Fibroblast of peridontal ligament (primary cell): ENCODE measurements around the gene TIGD3.

Source experiments
- DNase-seq: peaks from one replicate; pipeline ENCODE4 v3.0.0-alpha.2; 2010; ENCODE audit errors: extremely low read depth

TIGD3 gene, protein sequence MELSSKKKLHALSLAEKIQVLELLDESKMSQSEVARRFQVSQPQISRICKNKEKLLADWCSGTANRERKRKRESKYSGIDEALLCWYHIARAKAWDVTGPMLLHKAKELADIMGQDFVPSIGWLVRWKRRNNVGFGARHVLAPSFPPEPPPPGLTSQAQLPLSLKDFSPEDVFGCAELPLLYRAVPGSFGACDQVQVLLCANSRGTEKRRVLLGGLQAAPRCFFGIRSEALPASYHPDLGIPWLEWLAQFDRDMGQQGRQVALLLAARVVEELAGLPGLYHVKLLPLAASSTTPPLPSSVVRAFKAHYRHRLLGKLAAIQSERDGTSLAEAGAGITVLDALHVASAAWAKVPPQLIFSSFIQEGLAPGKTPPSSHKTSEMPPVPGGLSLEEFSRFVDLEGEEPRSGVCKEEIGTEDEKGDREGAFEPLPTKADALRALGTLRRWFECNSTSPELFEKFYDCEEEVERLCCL

DNA sequence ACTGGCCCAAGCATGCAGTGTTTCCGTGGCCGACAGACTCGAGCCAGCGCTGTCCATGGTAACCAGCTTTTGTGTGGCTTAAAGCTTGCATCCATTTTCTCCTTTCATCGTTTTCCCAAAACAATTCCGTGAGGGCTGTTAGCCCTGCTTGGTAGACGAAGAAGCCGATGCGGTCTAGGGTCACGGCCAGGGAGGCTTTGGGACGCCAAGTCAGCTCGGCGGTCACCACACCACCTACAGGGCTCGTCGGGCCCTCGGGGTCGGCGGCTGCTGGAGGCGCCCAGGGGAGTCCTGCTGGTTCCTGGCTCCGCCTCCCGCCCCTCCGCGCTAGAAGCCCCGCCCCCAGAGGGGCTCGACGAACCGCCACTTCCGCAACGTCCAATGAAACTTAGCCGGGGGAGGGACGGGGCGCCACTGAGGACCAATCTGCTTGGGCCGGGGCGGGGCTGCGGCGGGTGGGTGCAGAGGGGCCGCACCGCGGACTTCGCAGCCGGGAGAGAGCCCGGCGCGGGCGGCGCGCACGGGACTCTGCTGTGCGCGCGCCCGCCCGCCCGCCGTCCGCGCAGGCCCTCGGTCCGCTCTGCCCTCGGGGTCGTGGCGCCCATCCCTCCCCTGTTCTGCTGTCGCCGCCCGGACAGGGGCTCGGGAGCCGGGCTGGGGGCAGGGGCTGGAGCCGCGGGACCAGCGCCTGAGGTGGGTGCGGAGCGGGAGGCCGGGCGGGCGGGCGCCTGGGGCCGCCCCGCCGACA lies at the start of gene TIGD3:
TIGD3 (plus strand) TSS at position 487 of the 748 bp plus-strand sequence. CDS start 1,058 bp downstream, outside the sequence.
- DNase-seq, result peak; percentile 85

DNA sequence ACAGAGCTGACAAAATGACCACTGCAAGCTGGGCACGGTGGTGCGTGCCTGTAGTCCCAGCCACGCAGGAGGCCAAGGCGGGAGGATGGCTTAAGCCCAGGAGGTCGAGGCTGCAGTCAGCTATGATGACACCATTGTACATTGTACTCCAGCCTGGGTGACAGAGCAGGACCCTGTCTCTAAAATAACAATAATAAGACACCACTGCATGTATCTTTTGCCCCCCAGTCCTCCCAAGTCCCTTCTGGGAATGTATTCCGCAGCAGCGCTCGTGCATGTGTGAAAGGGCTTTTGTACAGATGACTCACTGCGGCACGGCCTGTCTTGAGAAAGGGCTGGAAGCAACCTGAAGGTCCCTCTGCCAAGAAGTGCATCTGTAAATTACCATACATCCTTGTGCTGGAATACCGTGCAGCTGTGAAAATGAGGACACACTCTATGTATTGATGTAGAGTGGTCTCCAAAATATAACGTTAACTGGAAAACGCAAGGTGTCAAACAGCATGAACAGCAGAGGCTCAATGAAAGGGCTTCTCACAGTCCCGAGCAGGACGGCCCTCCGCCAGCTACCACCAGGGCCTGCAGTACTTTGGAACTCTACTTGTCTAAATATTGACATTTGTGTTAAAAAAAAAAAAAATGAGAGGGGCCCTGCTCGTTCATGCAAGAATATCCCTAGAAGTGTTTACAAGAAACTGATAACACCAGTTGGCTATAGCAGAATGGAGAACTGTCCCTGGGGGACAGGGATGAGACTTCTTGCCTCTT lies 48.9 kb upstream of the TIGD3 start:
- DNase-seq, result no peak

GRCh38 chr11:65307298-65308229 lies 47.0 kb upstream of the TIGD3 start:
- DNase-seq, result no peak

- DNase-seq, result no peak
Observed at GRCh38 chr11:65308281-65308891, 46.2 kb upstream of the TIGD3 start.

GRCh38 chr11:65309006-65309405 lies 45.5 kb upstream of the TIGD3 start:
- no peak for DNase-seq

- DNase-seq, result no peak
Observed at GRCh38 chr11:65310215-65310614, 44.3 kb upstream of the TIGD3 start.

- DNase-seq, result no peak
Observed at GRCh38 chr11:65310736-65311135, 43.8 kb upstream of the TIGD3 start.

DNA sequence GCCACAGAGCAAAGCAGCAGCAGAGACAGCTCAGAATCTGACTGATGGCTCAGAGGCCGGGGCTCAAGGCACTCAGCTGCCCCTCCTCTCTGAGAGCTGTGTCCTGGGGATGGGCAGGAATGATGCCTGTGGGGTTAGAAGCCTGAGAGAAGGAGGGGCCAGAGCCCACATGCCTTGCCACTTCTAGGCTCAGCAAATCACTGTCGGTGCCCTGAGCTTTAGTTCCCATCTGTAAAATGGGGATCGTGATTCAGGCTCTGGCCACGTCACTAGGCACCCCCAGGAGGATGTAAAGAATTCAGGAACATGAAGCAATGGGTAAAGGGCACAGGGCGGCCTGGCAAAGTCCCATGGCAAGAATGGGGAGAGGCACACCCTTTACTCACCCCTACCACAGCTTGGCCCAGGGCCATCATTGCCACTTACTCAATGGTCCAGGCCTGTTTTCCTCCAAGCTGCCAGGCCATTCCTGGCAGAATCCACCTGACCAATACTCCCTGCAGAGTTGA lies 43.3 kb upstream of the TIGD3 start:
- no peak for DNase-seq

GRCh38 chr11:65314501-65315203 lies 39.9 kb upstream of the TIGD3 start, which contains the start of gene CDC42EP2:
TSS of gene CDC42EP2 (plus strand) at chr11:65314866. CDS start at chr11:65320899, 6,033 bp downstream.
- peak; percentile 70 for DNase-seq

GRCh38 chr11:65315204-65315865 lies 39.2 kb upstream of the TIGD3 start:
- peak; percentile 71 for DNase-seq

DNA sequence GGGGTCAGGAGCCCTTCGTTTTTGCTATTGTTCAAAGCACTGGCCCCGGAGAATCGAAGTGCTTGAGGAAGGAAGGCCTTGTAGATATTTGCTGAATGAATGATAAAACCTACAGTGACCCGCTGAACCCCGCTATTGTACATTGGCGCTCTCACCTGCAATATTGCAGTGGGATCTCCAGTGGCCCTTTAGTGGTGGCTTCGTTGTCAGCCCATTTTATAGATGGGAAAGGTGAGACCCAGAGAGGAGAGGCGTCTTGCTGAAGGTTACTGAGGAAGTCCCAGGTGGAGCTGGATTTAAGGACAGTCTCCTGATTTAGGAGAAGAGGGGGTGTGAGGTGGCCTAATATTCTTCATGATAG lies 38.7 kb upstream of the TIGD3 start:
- DNase-seq, result no peak

GRCh38 chr11:65316227-65317024 lies 38.1 kb upstream of the TIGD3 start:
- DNase-seq, result peak; percentile 99

DNA sequence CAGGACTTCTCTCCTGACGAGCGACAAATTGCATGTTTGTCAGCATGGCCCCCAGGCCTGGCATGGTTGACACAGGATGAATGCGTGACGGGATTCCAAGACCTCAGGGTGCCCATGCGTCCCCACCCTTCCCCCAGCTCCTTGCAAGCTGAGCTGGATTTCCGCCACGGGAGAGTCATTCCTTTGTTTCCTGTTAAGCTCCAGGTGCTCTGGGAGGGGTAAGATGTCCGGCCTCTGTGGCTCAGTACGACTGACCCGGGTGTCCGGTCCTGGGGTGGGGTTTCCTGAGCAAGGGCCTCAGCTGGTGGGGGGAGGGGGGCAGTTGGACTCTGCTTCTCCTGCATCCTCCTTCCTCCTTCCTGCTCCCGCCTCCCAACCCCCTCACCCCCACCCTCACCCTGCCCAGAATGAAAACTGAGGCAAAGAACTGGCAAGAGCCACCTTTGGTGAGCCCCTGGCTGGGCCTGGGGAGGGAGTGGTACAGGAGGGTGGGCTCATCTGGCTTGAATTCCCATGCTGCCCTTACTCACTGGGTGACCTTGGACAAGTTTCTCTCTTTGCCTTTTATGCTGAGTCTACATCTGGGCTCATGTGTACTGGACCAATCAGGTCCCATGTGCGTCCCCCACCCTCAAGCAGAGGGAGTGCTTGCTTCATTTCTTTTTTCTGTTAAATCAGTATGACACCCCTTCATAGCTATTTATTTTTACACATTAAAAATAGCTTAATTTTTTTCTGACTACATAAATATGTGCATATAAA lies 37.3 kb upstream of the TIGD3 start:
- DNase-seq, result peak; percentile 68

DNA sequence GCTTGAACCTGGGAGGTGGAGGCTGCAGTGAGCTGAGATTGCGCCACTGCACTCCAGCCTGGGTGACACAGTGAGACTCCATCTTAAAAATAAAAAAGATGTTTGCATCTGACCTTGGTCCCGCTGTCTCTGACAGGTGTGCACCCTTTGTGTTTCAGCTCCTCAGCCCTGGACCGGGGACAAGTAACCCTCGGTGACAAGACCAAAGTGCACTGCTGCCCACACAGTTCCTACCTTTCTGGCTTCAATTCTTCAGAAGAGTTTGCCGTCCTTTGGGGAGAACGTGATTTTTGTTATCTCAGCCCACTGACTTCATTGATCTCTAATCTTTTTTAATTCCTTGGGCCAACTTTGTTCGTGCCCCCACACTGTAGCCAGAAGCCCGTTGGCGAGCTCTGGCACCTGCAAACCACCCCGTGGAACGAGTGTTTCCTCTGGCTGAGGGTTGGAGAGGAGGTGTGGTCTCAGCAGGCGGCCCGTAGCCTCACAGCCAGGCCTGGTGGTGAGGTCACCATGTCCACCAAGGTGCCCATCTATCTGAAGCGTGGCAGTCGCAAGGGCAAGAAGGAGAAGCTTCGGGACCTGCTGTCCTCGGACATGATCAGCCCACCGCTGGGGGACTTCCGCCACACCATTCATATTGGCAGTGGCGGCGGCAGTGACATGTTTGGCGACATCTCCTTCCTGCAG lies 34.0 kb upstream of the TIGD3 start:
- DNase-seq, result no peak

DNA sequence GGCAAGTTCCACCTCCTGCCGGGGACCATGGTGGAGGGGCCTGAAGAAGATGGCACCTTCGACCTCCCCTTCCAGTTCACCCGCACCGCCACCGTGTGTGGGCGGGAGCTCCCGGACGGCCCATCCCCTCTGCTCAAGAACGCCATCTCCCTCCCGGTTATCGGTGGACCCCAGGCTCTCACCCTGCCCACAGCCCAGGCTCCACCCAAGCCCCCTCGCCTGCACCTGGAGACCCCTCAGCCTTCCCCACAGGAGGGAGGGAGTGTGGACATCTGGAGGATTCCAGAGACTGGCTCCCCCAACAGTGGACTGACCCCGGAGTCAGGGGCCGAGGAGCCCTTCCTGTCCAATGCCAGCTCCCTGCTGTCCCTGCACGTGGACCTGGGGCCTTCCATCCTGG lies 33.5 kb upstream of the TIGD3 start:
- no peak for DNase-seq

DNA sequence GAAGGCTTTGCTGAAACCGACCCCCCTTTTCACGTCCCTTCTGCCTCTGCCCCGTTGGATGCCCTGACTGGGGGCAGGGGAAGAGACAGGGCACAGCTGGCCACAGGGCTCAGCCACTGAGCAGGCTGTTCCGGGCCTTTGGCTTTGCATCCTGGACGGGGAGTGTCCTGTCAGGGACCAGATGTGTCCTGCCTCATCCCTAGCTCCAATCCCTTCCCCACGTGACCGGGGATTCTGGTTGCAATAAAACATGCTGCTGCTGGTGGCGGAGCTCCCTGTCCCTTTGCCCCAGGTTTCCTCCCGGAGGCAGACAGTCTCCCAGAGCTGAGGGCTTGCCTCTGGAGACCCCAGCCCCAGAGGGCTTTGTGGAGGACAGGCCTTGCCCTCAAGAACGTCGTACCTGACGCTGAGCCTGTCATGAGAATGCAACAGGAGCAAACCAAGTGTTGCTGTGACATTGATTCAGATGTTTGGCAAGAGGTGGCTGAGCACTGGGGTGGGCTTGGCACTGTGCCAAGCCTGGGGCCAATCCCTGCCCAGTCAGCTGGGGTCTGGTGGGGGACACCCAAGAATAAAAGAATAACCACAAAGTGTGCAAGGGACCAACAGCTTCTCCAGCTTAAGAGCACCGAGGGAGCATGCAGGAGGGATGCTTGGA lies 32.6 kb upstream of the TIGD3 start:
- DNase-seq, result no peak
